Vagina (tissue), 2 donors: ENCODE data around the gene TMEM176B. TPM values are rescaled to one million over a fixed set of nuclear protein-coding genes. Genes with fewer than 3 reads are reported as not detected.

Source experiments
- DNase-seq, 2 donors: peaks; one replicate each; pipeline ENCODE4 v3.0.0-alpha.2; 2017; ENCODE audit errors: extremely low spot score in 2 of 2
- H3K27ac ChIP-seq: fragments of 200-600 bp; sonication (generic); one replicate; pipeline ENCODE4 v1.5.1; 2019
- H3K27me3 ChIP-seq: fragments of 200-600 bp; sonication (generic); one replicate; pipeline ENCODE4 v1.5.1; 2019
- H3K36me3 ChIP-seq, 2 donors: fragments of 200-600 bp; sonication (generic); one replicate each; pipeline ENCODE4 v1.5.1; 2017 to 2019
- H3K4me1 ChIP-seq: fragments of 200-600 bp; sonication (generic); one replicate; pipeline ENCODE4 v1.5.1; 2019
- H3K4me3 ChIP-seq, 2 donors: fragments of 200-600 bp; sonication (generic); 1 replicate in 1 of 2; 2 replicates in 1 of 2; pipeline ENCODE4 v1.5.1; 2016 to 2019
- H3K9me3 ChIP-seq: fragments of 200-600 bp; sonication (generic); one replicate; pipeline ENCODE4 v1.5.1; 2019
- POLR2A ChIP-seq, 2 donors: fragments of 450-650 bp; IDR thresholded peaks; one replicate each; pipeline ENCODE4 v1.6.1; 2017; ENCODE audit warnings: antibody characterized with exemption in 2 of 2, mild to moderate bottlenecking in 2 of 2, moderate library complexity in 2 of 2
- POLR2AphosphoS5 ChIP-seq, 2 donors: sonication (generic); formaldehyde crosslinking; IDR thresholded peaks; one replicate each; pipeline ENCODE4 v1.9.0; 2017; ENCODE audit warnings: antibody characterized with exemption in 2 of 2, mild to moderate bottlenecking in 2 of 2, low read depth in 1 of 2; ENCODE audit not compliant: insufficient read depth in 1 of 2
- intact Hi-C: fragments of 100-400 bp; cut with DNase I; formaldehyde crosslinking; loops from one replicate; pipeline ENCODE4 v1.15.1; 2023
- total RNA-seq: library from RNA; depleted of rRNA; stranded (reverse); fragments of >200 nt; gene quantifications from one replicate; pipeline ENCODE4 v1.2.3, GENCODE V29; 2016
- TF ChIP-seq, protein P1 (sequence below), 3 experiments: fragments of 450-650 bp in 2 of 3; fragments of 200-600 bp in 1 of 3; sonication (generic) in 1 of 3; IDR thresholded peaks; one replicate each; pipeline ENCODE4 v1.5.1; 2017 to 2019; ENCODE audit warnings: antibody characterized with exemption in 3 of 3, mild to moderate bottlenecking in 2 of 3, moderate library complexity in 2 of 3

TMEM176B gene
- total RNA-seq, 1 donor from 2014 or later = 60.6 TPM

DNA sequence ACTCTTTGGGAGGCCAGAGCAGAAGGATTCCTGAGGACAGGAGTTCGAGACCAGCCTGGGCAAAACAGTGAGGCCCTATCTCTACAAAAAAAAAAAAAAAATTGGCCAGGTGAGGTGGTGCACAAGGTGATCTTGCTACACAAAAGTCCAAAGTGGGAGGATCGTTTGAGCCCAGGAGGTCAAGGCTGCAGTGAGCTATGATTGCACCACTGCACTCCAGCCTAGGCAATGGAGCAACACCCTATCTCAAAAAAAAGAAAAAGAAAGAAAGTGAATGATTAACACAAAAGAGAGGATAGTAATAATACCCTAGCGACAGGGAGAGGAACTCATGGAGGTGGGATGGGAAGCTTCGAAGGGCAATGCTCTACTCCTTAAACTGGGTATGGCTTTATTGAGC lies 30.4 kb downstream of the TMEM176B start:
- intact Hi-C loops = no loop called here
- DNase-seq = no peak
- TF ChIP-seq POLR2AphosphoS5 (IDR thresholded peaks at IDR 0.05; ENCODE audit: insufficient read depth in 1 of 2, low read depth in 1 of 2) (no peak), POLR2A (IDR thresholded peaks at IDR 0.05) (no peak)
- TF ChIP-seq, protein P1, sequence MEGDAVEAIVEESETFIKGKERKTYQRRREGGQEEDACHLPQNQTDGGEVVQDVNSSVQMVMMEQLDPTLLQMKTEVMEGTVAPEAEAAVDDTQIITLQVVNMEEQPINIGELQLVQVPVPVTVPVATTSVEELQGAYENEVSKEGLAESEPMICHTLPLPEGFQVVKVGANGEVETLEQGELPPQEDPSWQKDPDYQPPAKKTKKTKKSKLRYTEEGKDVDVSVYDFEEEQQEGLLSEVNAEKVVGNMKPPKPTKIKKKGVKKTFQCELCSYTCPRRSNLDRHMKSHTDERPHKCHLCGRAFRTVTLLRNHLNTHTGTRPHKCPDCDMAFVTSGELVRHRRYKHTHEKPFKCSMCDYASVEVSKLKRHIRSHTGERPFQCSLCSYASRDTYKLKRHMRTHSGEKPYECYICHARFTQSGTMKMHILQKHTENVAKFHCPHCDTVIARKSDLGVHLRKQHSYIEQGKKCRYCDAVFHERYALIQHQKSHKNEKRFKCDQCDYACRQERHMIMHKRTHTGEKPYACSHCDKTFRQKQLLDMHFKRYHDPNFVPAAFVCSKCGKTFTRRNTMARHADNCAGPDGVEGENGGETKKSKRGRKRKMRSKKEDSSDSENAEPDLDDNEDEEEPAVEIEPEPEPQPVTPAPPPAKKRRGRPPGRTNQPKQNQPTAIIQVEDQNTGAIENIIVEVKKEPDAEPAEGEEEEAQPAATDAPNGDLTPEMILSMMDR (IDR thresholded peaks at IDR 0.05) = no peak

DNA sequence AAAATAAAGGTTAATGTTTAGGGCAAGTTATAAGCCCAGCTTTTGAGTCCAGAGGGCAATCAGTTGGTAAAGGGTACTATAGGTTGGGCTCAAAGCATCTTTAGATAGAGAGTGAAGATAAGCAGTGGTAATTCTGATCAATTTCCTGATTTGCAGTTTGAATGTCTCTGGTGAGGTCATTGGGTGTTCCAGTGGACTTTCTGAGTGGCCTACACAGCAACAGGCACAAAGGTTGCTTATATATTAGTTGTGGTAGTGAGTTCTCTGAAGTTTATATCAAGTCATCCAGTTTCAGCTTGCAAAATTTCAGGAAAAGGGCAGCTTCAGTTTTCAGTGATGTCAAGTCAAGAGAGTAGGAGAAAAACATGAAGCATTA lies 33.8 kb downstream of the TMEM176B start:
- Histone ChIP-seq H3K9me3 (no peaks in the 10 kb centered on the region), H3K4me1 (no peaks in the 10 kb centered on the region), H3K27me3 (no peaks in the 10 kb centered on the region), H3K27ac (no peak overlapping the region), H3K36me3 (no peaks in the 10 kb centered on the region), H3K4me3 (no peak overlapping the region)
- TF ChIP-seq, protein P1 (IDR thresholded peaks at IDR 0.05) = no peak
- TF ChIP-seq POLR2AphosphoS5 (IDR thresholded peaks at IDR 0.05; ENCODE audit: insufficient read depth in 1 of 2, low read depth in 1 of 2) = no peak
- TF ChIP-seq POLR2A (IDR thresholded peaks at IDR 0.05) = no peak
- intact Hi-C loops = no loop called here
- no peak for DNase-seq

More for the DNA sequence above, 30.4 kb downstream of the TMEM176B start:
- H3K4me1 ChIP-seq = no peaks in the 10 kb centered on the region
- no peaks in the 10 kb centered on the region for H3K27me3 ChIP-seq
- no peaks in the 10 kb centered on the region for H3K9me3 ChIP-seq
- H3K27ac ChIP-seq = no peak overlapping the region
- no peak overlapping the region for H3K4me3 ChIP-seq
- no peaks in the 10 kb centered on the region for H3K36me3 ChIP-seq

DNA sequence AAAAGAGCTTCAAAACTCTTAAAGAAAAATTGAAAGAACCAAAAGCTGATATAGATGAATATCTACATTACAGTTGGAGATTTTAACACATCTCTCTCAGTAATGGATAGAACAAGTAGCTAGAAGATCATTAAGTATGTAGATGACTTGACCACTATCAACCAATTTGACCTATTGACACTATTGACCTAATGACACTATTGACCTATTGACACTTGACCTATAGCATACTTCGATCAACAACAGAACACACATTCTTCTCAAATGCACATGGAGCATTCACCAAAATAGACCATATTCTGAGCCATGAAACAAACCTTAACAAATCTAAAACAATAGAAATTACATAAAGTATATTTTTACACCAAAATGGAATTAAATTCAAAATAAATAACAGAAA lies 40.7 kb downstream of the TMEM176B start:
- Histone ChIP-seq H3K4me1 (no peaks in the 10 kb centered on the region), H3K36me3 (no peaks in the 10 kb centered on the region), H3K27me3 (no peaks in the 10 kb centered on the region), H3K9me3 (no peaks in the 10 kb centered on the region), H3K27ac (no peak overlapping the region), H3K4me3 (no peak overlapping the region)
- TF ChIP-seq POLR2A (IDR thresholded peaks at IDR 0.05) = no peak
- TF ChIP-seq, protein P1 (IDR thresholded peaks at IDR 0.05) = no peak
- TF ChIP-seq POLR2AphosphoS5 (IDR thresholded peaks at IDR 0.05; ENCODE audit: insufficient read depth in 1 of 2, low read depth in 1 of 2) = no peak
- intact Hi-C loops = no loop called here
- no peak for DNase-seq

DNA sequence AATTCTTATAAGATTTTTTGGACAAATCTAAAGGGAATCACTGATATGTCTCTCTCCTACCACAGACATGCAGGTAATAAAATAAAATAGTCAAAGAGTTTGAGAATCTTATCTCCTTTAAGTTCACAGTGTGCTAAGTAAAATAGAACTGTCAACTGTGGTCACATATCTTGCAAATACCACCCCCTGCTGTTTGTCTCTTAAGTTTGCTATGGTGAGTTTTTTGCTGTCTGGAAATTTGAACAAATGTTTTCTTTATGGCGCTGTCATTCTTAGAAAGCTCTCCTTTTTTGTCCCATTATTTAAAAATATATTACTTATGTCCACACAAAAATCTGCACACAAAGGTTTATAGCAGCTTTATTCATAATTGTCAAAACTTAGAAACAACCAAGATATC lies 43.3 kb downstream of the TMEM176B start:
- TF ChIP-seq, protein P1 (IDR thresholded peaks at IDR 0.05) = peak in 1 of 3 experiments; percentile 42
- TF ChIP-seq POLR2A (IDR thresholded peaks at IDR 0.05) = no peak
- Histone ChIP-seq H3K27ac (no peak overlapping the region), H3K4me3 (no peak overlapping the region), H3K36me3 (no peaks in the 10 kb centered on the region), H3K9me3 (no peaks in the 10 kb centered on the region), H3K27me3 (no peaks in the 10 kb centered on the region), H3K4me1 (no peaks in the 10 kb centered on the region)
- intact Hi-C loops = no loop called here
- DNase-seq = no peak

DNA sequence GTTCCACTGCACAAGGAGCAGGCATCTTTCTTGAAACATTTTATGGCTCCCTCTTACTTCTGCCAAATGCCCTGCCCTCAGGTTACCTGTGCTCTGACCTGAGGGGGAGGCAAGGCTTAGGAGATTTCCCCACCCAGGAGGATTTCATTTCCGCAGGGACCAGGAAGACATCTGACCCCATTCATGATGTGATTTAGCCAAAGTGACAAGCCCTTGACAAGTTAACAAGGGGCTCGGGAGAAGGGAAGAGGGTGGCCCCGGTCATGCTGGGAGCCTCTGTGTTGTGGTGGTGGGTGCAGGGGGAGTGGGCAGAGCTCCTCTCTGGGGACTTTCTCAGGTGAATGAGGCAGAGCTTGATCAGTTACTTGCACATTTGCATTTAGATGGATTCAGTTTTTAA lies 44.0 kb downstream of the TMEM176B start:
- Histone ChIP-seq H3K27me3 (no peaks in the 10 kb centered on the region), H3K36me3 (no peaks in the 10 kb centered on the region), H3K9me3 (no peaks in the 10 kb centered on the region), H3K4me1 (no peaks in the 10 kb centered on the region), H3K4me3 (no peak overlapping the region), H3K27ac (peak overlapping the region; percentile 32)
- intact Hi-C loops = no loop called here
- DNase-seq = no peak
- TF ChIP-seq POLR2A (IDR thresholded peaks at IDR 0.05) = no peak
- no peak for TF ChIP-seq POLR2AphosphoS5 (IDR thresholded peaks at IDR 0.05; ENCODE audit: insufficient read depth in 1 of 2, low read depth in 1 of 2)
- TF ChIP-seq, protein P1 (IDR thresholded peaks at IDR 0.05) = no peak
